ENCODE results near the gene KRTAP1-5.
"Not testable (repeated sequence)": the region's sequence is repeated elsewhere in the genome, so short reads cannot be mapped to it uniquely, and the experiment has no call there.

Gene KRTAP1-5, protein sequence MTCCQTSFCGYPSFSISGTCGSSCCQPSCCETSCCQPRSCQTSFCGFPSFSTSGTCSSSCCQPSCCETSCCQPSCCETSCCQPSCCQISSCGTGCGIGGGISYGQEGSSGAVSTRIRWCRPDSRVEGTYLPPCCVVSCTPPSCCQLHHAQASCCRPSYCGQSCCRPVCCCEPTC

DNA sequence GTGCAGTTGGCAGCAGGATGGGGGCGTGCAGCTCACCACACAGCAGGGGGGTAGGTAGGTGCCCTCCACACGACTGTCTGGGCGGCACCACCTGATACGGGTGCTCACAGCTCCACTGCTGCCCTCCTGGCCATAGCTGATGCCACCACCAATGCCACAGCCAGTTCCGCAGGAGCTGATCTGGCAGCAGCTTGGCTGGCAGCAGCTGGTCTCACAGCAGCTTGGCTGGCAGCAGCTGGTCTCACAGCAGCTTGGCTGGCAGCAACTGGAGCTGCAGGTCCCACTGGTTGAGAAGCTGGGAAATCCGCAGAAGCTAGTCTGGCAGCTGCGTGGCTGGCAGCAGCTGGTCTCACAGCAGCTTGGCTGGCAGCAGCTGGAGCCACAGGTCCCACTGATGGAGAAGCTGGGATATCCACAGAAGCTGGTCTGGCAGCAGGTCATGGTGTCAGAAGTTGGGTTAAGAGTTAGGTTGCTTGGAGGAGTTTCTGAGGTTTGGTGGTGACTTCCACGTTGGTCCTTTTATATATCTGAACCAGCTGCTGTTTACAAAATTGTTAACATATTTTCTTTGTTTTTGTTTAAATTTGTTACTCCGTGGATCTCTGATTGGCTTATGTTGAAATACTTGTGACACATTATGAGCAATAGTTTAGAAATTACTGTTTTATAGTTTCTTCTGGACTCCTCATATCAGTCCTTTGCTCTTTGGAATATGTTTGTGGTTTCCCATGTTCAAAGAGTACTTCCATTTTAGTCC is at the start of gene KRTAP1-5:
Gene KRTAP1-5 (minus strand): TSS at position 494 of the 757 bp plus-strand sequence. CDS start 53 bp downstream, at position 441.
- no peak for DNase-seq

DNA sequence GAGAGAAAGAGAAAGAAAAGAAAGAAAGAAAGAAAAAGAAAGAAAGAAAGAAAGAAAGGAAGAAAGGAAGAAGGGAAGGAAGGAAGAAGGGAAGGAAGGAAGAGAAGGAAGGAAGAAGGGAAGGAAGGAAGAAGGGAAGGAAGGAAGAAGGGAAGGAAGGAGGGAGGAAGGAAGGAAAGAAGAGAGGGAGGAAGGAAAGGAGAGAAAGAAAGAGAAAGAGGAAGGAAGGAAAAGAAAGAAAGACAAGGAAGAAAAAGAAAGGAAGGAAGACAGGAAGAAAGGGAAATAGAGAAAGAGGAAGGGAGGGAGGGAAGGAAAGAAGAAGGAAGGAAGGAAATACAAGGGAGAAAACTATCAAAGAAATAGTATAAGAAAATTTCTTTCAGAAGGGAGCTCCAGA is 49.8 kb upstream of the KRTAP1-5 start:
- DNase-seq = no peak

DNA sequence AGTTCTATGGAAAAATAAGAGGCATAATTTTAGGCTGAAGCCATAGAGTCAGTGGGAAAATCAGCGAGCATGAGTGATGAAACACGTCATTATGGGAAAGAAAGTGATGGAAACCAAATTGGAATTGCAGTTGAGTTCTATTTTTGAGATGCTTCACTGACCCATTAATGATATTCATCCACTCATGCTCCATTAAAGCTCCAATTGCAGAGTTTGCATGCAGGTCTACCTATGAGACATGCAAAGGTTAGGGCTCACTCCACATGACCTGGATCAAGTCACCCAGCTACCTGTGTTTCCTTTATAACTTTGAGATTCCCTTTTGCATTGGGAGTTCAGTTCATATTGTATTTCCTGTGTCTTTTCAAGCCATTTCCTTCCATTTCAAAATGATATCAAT is 46.7 kb upstream of the KRTAP1-5 start:
- no peak for DNase-seq

DNA sequence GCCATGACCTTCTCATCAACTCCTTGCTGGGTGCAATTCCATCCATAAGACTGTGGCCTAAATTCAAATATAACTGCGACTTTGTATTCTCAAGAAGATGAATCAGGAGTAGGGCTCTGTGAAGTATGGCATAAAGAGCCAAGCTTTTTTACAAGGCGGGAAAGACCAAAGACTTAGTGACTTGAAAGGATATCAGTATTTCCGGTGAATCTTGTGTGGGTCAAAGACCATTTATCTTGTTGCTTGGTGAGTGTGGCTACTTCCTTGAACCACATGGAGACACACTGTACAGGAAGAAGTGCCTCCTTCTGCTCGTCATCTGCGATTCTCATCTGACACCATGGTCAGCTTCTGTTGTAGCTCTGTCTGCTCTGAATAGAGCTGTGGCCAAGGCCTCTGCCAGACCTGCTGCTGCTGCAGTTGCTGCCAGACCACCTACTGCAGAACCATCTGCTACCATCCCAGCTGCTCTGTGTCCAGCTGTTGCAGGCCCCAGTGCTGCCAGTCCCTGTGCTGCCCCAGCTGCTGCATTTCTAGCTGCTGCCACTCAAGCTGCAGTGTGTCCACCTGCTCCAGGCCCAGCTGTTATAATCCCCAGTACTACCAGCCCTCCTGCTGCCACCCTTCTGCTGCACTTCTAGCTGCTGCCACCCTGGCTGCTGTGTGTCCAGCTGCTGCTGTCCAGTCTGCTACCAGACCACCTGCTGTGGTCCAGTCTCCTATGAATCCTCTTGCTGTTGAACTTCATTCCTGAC is 44.8 kb upstream of the KRTAP1-5 start:
- no peak for DNase-seq

DNA sequence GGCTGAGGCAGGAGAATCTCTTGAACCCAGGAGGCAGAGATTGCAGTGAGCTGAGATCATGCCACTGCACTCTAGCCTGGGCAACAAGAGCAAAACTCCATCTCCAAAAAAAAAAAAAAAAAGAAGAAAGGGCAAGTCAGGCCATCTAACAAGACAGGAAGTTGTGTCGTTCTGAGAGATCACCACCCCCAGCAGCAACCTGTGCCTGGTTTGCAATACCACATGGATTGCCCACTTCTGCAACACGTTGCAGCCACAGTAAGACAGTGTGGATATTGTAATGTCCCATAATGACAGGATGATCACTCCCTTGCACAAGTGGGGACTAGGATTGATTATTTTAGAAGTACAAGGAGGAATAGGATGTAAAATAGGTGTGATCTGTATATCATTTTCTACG is 42.0 kb upstream of the KRTAP1-5 start:
- no peak for DNase-seq

DNA sequence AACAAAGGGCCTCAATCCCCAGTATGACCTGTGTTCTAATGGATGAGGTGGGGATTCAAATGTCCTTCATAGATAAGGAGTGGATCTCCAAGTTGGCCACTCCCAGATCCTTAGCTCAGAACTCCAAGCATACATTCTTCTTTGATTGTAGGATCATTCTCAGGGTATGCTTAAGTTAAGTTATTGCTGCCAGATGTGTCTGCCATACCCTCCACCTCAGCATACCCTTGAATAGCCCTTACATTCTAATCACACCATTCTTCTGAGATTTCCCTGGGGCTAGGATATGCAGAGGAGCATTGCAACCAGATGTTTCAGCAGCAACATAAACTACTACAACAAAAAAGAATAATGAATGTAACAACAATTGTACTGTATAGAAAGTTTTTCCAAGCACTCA is 40.3 kb upstream of the KRTAP1-5 start:
- no peak for DNase-seq

DNA sequence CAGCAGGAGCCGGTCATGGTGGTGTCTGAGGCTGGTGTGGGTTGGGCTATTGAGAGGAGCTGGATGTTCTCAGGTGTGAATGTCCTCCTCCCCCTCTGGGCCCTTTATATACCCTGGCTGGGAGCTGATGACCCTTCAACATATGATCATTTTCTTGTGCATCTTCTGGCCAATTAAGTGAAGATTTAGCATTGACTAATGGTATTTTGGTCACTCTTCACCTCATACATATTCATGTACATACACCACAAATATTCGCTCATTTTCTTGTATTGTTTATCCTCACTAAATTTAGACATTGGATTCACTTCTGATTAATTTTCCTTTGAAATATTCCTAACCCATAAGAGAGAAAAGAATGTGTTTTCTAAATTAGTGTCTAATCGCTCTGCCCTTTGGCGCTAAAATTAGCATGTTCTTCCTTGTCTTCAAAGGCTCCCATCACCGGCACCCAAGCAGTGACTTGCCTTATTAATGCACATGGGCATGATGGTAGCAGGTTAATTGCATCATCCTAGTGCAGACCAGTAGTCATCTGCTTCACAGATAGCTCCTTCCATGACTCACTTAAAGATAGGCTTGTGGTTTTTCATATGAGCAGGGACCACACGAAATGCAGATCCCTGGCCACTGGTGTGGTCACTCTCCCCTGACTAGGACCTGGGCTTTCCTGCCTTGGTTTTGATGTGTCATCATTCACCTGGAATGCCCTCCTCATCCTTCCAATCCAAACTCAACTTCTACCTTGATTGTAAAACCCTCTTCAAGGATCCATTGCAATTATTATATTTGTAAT is 39.0 kb upstream of the KRTAP1-5 start, which contains the start of gene KRTAP2-4:
Gene KRTAP2-4 (minus strand): TSS at position 51 of the 796 bp plus-strand sequence. CDS start 34 bp downstream, at position 17.
- no peak for DNase-seq

DNA sequence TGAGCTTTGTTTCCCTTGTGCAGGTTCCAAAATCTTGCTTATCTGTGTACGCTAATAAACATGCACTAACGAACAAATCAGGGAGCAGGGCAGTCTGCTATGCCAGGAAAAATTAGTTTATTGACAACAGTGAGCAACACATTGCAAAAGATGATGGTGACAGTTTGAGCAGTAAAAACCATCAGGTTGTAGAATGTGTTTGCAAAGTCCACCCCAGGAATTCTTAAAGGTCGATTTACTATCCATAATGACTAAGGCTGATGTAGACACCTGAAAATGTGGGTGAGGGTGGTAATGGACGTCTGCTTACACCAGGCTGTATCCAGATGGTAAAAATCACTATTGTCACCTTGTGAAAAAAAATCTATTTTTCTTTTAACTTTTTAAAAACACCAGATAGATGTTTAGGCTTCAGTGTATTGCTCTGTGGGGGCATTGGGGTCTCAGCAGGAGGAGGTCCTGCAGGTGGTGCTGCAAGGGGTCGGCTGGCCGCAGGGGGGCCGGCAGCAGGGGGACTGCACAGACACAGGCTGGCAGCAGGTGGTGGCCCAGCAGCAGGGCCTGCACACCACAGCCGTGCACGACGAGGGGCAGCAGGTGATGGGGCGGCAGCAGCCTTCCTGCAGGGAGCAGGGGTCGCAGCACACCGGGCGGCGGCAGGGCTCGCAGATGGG is 38.1 kb upstream of the KRTAP1-5 start:
- not testable (repeated sequence) for DNase-seq

DNA sequence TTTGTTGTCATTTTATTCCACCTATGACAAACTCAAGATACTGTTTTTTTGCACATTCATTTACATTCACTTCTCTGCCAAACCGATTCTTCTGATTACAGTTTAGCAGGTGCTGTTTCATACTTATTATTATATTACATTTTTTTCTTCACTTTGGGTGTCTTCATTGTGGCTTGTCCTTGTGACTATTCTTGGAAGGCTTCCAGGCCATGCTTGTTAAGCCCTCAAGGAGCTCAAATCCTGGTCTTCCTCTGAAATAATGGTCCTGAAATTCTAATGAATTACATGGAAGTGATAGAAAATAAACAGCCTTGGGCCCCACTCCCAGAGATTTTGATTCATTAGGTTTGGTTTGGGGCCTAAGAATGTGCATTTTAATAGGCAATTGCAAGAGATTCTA is 37.3 kb upstream of the KRTAP1-5 start:
- DNase-seq = no peak

DNA sequence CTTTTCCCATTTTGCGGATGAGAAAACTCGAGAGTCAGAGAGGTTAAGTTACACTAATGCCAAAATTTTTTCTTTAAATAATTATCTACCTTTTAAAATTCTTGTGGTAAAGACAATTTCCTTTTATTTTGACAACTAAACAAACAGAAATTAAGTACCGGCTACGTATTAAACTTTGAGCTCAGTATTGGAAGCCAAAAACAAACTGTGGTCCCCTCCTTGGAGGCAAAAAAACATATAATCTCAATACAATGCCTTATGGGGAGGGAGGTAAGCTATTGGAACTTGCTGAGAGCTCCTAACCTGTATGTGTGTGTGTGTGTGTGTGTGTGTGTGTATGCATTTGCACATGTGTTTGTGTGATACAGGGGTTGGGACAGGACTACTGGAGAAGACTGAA is 36.4 kb upstream of the KRTAP1-5 start:
- DNase-seq = no peak

DNA sequence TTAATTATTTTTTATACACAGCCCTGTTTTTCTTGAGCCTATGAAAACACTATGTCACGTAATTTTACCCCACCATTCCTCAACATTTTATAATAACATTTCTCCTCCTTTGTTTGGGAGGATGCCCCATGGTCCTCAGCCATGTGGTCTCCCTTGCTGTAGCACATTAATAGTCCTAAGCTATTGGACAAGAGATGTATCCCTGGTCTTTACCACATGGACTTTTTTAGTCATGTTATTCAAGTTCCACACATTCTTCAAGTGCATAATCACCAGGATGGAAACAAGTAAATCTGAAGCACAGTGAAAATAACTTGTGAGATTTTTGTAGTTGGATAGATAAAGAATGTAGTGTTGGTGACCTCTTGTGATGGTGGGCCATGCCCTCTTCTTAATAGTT is 35.0 kb upstream of the KRTAP1-5 start:
- DNase-seq = no peak

DNA sequence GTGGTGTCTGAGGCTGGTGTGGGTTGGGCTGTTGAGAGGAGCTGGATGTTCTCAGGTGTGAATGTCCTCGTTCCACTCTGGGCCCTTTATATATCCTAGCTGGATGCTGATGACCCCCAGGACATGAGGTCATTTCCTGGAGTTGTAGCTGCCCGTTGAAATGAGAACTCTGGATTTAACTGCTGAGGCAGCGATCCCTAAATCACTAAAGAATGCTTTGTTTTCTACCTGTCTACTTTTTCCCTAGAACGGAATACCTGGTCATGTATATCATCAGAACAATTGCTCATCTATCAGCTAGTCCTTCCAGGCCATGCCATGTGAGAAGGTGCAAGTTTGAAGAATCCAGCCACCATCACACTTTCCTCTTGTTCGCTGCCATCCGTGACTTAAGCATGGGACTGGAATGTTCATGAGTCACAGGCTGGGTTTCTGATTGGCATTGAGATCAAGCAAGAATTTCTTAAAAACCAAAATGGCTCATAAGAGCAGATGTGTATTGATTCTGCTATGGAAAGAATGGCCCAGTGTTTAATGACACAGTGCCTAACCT is 33.1 kb upstream of the KRTAP1-5 start, which contains the start of gene KRTAP2-3:
Gene KRTAP2-3 (minus strand): TSS at position 63 of the 553 bp plus-strand sequence. CDS start 64 bp downstream, outside the sequence.
- no peak for DNase-seq

DNA sequence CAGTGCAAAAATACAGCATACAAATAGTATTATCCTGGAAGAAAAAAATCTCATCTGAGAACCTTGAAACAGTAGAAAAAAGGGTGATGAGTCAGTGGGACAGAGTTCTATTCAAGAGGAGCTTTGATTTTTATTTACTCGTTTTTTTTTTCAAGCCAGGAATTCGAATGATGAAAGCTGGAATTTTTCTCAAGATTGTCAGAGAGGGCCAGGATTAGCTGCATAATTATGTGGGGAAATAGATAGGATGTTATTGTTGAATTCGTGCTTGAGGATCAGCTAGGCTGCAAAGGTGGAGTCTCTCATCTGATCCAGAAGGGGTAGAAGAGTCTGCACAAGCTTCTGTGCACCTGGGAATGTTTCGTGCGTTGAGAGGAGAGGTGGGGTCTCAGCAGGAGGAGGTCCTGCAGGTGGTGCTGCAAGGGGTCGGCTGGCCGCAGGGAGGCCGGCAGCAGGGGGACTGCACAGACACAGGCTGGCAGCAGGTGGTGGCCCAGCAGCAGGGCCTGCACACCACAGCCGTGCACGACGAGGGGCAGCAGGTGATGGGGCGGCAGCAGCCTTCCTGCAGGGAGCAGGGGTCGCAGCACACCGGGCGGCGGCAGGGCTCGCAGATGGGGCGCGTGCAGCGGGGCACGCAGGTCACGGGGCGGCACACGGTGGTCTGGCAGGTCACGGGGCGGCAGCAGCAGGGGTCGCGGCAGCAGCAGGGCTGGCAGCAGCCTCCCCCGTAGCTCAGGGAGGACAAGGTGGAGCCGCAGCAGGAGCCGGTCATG is 32.5 kb upstream of the KRTAP1-5 start:
- not testable (repeated sequence) for DNase-seq

DNA sequence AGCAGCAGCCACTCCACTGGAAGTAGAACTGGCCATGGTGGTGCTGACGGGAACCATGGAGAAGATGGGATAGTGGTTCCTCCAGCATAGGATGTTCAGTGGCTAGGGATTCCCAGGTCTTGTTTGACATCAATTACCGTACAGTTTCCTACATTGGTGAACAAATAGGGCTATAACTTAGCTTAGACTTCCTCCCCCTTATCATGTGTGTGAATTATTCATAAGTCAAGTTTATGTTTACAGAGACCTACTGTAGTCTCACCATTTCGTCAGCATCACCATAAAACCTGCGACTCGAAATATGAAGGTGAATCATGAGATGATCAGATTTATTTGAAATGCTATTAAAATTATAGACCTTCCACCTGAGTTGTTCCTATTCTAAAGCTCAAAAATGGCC is 31.7 kb upstream of the KRTAP1-5 start:
- no peak for DNase-seq

DNA sequence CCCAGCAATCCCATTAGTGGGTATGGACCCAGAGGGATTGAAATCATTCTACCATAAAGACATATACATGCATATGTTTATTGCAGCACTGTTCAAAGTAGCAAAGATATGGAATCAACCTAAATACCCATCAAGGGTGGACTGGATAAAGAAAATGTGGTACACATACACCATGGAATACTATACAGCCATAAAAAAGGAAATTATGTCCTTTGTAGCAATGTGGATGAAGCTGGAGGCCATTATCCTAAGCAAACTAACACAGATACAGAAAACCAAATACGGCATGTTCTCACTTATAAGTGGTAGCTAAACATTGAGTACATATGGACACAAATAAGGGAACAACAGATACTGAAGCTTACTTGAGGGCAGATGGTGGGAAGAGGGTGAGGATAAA is 30.5 kb upstream of the KRTAP1-5 start:
- DNase-seq = no peak

DNA sequence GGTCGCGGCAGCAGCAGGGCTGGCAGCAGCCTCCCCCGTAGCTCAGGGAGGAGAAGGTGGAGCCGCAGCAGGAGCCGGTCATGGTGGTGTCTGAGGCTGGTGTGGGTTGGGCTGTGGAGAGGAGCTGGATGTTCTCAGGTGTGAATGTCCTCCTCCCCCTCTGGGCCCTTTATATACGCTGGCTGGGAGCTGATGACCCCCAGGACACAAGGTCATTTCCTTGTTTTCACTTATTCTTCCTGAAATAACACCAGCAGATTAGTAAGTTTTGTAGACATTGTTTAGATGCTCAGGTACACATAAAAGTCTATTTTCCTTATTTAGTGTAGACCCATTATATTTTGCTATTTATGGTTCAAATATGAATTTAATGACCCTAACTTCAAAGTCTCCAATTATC is 28.1 kb upstream of the KRTAP1-5 start, which contains the start of gene KRTAP2-2:
Gene KRTAP2-2 (minus strand): TSS at position 101 of the 400 bp plus-strand sequence. CDS start 19 bp downstream, at position 82.
- DNase-seq = not testable (repeated sequence)

DNA sequence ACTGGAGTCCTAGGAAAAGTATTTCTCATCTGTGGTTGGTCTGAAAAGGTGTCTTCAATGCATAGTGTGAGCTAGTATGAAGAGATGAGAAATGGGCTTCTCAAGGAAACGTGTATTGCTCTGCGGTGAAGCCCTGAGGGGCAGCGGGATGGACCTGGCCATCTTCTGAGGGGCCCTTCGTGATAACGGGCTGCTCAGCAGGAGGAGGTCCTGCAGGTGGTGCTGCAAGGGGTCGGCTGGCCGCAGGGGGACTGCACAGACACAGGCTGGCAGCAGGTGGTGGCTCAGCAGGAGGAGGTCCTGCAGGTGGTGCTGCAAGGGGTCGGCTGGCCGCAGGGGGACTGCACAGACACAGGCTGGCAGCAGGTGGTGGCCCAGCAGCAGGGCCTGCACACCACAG is 27.5 kb upstream of the KRTAP1-5 start:
- DNase-seq = not testable (repeated sequence)

DNA sequence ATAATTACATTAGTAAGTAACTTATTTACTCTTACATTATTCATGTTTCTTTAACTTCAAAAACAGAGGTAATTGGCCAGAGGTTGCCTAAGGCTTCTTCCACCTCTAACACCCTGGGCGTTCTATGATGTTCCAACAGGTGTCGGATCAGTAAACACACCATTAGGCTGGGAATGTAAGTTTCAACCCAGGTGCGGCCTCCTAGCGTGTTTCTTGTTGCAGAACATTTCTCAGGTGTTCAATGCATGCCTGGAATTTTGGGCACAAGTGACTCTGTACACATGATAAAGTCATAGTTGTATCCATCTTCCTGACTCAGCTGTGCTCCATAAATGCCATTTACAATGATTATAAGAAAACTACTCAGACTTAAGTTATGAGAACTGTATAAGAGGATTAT is 27.0 kb upstream of the KRTAP1-5 start:
- DNase-seq = no peak

DNA sequence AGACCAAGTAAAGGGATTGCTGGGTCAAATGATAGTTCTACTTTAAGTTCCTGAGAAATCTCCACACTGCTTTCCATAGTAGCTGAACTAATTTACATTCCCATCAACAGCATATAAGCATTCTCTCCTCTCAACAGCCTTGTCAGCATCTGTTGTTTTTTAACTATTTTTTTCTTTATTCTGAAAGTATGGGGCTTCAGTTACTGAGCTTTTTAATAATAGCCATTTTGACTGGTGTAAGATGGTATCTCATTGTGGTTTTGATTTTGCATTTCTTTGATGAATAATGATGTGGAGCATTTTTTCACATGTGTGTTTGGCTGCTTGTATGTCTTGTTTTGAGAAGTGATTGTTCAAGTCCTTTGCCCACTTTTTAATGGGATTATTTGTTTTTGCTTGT is 25.6 kb upstream of the KRTAP1-5 start:
- no peak for DNase-seq

DNA sequence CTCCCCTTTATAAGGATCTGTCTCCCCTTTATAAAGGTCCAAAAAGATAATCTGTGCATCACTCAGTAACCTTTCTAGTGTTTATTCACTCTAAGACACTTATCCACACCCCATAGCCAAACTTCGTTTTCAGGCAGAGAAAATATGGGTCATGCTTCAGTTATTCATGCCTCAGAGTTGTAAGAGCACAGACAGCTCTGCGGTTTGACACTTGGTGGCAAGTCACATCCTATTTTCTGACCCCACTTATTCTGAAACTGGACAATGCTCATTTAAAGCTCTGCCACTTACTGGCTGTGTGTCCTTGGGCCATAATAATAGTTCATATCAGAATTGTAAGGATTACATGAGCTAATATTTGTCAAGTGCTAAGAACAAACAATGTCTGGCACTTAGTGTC is 22.1 kb upstream of the KRTAP1-5 start:
- DNase-seq = no peak

DNA sequence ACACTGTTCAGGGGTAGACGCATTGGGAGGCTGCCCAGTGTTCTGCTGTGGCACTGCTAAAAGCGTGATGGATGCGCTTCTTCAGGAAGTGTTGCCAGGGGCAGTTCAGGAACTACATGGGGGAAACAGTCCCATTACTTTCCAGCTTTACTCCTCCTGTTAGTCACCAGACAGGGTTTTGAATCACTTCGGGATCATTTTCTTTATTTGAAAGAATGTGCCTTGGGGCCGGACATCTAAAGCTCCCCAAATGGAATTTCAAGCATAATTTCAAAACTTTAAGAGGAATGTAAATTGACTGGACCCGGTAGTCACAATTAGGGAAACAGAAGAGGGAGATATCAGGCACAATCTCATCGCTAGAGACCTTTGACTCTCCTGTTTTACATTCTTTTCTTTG is 21.4 kb upstream of the KRTAP1-5 start:
- no peak for DNase-seq
